Stimulated activated CD8-positive, alpha-beta memory T cell treated with anti-CD3 and anti-CD28 coated beads, Interleukin-12 subunit alpha, Interleukin-12 subunit beta, amount 100 ng/mL, for 24 hours (primary cell): Measurements from ENCODE around the gene ORAI3.

ENCODE experiments used
- DNase-seq: peaks from one replicate; pipeline ENCODE4 v3.0.0-alpha.2; 2020; ENCODE audit errors: extremely low read depth

Gene ORAI3

GRCh38 chr16:30947859-30948666 is 805 bp upstream of the ORAI3 start:
- no peak for DNase-seq

DNA sequence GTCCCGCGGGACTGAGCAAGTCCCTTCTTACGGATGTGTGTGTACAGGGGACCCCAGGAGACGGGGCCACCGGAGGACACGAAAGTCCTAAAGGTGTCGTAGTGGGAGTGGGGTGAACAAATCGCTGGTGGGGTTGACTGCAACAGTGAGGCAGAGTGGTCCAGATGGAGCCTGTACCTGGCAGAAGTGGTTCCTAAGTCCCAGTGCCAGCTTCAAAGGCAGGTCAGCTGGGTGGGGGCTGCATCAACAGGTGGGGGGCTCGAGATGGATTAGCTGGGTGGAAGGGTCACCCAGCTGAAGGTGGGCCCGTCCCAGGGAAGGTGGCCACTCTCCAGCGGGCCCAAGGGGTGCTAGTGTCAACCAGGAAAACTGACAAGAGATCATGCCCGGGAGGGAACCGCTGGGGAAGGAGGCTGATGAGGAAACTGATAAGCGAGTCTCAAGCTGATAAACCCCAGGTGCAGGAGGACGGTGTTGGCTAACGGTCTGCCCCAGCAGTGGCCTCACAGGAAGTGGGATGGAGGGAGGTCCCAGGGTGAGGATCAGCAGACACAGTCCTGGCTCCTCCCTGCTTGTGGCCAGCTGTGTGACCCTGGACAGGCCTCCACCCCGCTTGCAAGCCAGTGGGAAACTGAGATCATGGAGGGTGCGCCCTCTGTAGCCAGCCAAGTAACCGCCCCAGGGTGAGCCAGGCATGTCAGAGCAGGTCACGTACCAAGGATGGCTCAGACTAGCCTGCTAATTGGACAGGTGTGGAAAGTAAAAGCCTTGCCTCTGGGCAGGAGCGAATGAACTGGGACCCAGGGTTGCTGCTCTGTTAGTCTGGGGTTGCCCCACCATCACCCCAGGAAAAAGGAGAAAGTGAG is 1.0 kb downstream of the ORAI3 start:
- no peak for DNase-seq

GRCh38 chr16:30950516-30951065 is 1.7 kb downstream of the ORAI3 start:
- no peak for DNase-seq

DNA sequence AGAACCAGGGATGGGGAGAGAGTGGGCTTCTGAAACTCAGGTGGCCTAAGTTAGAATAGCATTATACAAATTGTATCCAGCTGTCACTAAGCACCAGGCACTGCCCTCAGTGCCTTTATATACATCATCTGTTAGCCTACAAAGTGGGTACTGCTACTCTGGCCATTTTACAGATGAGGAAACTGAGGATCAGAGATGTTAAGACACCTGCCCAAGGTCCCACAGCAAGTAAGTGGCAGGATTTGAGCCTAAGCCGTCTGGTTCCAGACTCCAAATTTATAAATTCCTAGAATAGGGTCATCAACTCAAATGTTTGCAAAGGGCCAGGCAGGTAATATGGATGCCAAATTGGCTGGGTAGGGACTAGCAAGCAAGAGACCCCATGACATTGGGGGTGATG is 2.3 kb downstream of the ORAI3 start:
- no peak for DNase-seq

DNA sequence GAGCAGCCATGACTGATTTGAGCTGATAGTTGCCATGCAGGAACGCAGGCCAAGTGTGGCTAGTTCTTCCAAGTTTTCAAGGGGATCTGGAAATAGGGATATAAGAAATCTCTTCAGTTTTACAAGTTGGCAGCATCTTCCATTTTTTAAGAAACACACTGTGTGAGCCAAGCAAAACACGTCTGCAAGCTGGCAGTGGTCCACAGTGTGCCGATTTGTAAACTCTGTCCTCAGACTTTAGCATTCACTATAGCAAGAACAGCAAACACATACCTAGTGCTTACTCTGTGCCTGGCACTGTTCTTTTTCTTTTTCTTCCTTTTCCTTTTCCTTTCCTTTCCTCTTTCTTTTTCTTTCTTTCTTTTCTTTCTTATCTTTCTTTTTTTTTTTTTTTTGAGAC is 2.9 kb downstream of the ORAI3 start:
- DNase-seq = no peak

DNA sequence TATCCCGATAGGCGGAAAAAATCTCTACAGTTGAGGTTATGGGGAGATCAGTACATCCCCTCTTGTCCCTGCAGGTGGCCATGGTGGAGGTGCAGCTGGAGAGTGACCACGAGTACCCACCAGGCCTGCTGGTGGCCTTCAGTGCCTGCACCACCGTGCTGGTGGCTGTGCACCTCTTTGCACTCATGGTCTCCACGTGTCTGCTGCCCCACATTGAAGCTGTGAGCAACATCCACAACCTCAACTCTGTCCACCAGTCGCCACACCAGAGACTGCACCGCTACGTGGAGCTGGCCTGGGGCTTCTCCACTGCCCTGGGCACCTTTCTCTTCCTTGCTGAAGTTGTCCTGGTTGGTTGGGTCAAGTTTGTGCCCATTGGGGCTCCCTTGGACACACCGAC is 4.2 kb downstream of the ORAI3 start:
- no peak for DNase-seq

DNA sequence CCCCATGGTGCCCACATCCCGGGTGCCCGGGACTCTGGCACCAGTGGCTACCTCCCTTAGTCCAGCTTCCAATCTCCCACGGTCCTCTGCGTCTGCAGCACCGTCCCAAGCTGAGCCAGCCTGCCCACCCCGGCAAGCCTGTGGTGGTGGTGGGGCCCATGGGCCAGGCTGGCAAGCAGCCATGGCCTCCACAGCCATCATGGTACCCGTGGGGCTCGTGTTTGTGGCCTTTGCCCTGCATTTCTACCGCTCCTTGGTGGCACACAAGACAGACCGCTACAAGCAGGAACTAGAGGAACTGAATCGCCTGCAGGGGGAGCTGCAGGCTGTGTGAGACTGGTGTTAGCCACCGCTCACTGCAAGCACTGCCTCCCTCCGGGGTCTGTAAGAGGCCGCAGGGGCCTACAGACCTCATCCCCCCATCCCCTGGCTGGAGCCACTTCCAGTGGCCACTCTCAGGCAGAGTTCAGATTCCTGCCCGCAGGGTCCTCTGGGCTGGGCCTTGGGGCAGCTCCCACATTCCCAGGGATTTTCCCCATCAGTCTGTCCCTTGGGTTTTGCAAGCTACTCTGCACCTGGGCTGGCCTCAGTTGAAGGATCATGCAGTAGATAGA is 4.8 kb downstream of the ORAI3 start:
- no peak for DNase-seq

GRCh38 chr16:30954993-30955392 is 6.1 kb downstream of the ORAI3 start:
- DNase-seq = no peak

DNA sequence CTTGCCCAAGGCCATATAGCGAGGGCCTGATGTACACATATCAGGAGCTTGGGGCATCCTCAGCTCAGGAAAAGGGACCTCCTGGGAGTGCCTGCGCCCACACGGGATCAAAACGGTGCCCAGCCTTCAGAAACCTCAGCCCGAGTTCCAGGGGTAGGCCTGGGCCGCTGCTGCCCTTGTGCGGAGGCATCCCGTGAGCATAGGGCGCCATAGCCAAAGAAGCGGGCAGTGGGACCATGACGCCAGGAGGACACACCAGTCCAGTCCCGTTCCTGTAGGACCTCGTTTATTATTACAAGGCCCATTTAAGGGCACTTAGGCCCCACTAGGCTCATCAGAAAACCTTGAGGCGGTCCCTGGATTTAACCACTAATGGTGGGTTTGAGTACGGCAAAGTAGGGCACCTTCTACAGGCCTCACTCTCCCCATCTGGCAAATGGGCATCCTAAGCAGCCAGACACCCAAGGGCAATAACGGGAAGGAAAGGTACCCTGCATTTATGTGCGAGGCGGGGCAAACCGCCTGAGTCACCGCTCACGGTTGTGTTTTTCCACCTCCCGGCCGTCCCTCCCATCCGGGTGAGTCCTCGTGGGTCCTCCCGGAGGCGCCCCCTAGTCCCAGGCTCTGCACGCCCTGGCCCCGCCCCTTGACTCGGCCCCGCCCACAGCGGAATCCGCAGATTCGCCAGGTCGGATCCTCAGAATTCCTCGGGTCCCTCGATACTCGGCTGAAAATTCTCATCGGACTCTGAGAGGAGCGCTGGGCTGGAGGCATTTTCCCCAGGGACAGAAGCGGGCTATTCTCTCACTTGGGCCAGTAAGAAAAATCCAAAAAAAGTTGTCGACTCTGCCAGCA is 8.0 kb downstream of the ORAI3 start:
- peak; percentile 82 for DNase-seq

DNA sequence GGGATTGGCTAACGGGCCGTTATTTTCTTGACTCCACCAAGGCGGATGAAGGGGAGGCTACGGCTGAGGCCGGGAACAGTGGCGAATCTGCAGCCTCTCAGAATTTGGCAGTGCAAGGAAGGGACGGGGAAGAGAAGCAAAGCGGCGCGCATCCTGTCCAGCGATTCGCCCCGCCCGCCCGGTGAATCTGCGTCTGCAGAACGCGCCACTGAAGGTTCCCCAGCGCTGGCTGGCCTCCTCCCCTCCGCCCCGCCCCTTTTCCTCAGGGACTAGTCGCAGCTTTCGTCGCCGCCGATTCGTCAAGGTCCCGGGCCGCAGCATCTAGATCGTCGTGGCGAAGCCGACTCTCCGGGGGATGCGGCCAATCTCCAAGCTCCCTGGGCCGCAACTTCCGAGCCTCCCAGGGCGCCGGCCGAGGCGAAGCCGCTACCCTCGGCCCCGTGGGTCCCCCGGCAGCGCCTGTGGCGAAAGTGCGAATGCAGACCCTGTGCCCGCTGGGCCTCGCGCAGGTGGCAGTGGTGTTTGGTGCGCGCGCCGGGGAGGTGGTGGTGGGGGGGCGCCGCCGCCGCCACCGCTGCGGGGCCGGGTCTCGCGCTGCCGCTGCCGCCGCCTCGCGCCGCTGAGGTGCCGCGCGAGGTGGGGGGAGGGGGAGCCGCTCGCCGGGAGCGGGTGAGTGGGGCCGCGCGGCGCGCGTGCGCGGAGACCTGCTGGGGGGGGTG is 8.7 kb downstream of the ORAI3 start, which contains the start of gene SETD1A:
Gene SETD1A, plus strand, starts transcription at position 299 of the 719 bp plus-strand sequence. CDS start 978 bp downstream, outside the sequence.
- peak; percentile 98 for DNase-seq

DNA sequence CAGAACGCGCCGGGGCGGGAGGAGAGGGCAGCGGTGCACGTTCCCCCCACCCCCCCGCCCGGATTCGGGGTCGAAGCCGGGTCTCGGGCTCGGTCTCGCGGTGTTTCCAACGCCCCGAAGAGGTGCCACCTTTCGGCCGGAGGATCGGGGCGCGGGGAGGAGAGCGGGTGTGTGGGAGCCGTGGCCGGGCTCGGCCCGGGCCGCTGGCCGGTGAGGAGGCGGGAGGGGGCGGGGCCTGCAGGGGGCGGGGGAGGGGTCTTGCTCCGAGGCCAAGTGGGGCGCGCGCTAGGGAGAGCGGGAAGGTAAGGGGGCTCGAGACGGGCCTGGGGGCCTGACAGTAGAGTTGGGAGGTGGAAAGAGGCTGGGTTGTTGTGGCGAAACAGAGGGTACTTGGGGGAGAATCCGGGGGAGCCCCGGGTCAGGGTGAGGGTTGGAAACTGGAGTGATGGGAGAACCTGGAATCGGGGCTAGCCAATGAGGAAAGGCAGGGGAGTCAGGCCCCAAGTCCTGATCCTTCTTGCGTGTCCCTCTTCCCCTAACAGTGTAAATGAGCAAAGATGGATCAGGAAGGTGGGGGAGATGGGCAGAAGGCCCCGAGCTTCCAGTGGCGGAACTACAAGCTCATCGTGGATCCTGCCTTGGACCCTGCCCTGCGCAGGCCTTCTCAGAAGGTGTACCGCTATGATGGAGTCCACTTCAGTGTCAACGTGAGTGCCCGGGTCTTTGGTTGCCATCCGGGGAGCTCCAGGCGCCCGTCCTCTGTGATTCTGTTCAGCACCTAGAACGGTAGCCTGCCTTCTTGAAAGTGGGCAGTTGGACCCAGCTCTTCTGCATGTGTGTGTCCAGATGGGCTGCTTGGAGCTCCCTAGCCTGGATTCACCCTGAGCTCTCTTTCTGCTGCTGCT is 9.6 kb downstream of the ORAI3 start:
- DNase-seq = no peak

DNA sequence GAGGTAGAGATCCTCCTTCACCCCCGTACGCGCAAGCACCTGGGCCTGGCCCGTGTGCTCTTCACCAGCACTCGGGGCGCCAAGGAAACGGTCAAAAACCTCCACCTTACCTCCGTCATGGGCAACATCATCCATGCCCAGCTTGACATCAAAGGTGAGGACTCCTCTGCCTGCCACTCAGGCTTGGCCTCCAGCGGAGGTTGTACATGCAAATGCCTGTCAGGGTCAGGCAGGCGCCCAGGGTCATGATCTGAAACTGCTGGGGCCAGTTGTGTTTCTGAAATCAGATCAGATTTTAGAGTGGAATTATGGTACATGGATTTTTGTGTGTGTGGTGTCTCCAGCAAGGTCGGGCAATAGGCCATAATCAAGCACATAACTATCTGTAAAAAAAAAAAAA is 12.5 kb downstream of the ORAI3 start:
- DNase-seq = no peak

DNA sequence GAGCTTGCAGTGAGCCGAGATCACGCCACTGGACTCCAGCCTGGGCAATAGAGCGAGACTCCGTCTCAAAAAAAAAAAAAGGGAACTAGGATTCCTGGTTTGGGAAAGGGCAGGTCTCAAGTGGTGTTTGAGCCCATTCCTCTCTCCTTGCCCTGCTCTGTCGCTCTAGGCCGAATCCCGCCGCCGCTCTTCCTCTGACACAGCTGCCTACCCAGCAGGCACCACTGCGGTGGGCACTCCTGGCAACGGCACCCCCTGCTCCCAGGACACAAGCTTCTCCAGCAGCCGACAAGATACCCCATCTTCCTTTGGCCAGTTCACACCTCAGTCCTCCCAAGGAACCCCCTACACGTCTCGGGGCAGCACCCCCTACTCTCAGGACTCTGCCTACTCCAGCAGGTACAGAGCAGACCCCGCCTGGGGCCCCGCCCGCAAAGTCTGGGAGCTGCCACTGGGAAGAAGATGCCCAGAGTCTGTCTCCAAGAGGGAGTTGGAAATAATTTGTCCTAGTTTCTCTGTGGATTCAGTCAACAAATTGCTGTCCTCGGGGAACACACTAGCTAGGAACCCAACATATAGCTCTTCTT is 15.2 kb downstream of the ORAI3 start:
- no peak for DNase-seq

GRCh38 chr16:30964574-30965226 is 15.8 kb downstream of the ORAI3 start:
- no peak for DNase-seq

DNA sequence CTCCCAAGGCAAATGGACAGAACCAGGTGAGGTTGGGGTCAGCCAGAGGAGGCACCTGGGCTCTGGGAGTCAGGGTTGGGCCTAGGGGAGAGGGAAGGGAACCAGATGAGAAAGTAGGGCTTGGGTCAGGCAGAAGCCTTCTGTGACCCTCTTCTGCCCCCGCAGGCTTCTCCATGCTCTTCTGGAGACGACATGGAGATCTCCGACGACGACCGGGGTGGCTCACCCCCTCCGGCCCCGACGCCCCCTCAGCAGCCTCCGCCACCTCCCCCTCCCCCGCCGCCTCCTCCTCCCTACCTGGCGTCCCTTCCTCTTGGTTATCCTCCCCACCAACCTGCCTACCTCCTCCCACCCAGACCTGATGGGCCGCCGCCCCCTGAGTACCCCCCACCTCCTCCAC is 16.6 kb downstream of the ORAI3 start:
- no peak for DNase-seq

- DNase-seq = no peak
Observed at GRCh38 chr16:30966033-30966619, 17.3 kb downstream of the ORAI3 start.

DNA sequence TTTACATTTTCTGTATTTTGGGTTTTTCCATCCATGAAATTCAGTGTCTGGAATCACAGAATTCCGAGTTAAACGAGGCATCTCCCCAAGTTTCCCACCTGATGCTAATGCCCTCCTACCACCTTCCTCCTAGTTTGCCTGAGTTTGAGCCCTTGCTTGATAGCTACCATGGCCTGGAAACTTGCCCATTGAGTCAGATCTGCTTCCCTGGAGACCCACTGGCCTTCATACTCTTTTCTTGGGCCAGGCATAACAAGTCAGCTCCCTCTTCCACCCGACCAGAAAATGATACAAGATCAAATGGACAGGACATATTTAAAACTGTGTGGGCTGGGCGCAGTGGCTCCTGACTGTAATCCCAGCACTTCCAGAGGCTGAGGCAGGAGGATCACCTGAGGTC is 18.9 kb downstream of the ORAI3 start:
- DNase-seq = no peak

GRCh38 chr16:30969246-30969842 is 20.5 kb downstream of the ORAI3 start:
- no peak for DNase-seq
